ENCODE data around the gene TRIM7. TPM values are rescaled to one million over a fixed set of nuclear protein-coding genes. Genes with fewer than 3 reads are reported as not detected.
A peak's percentile ranks its signal among the peaks of the same experiment; 100 is the strongest.
"Not testable (repeated sequence)": the region's sequence is repeated elsewhere in the genome, so short reads cannot be mapped to it uniquely, and the experiment has no call there.

TRIM7 gene
- total RNA-seq, 2 experiments from 2014 or later: 1.1 to 3.0 TPM

DNA sequence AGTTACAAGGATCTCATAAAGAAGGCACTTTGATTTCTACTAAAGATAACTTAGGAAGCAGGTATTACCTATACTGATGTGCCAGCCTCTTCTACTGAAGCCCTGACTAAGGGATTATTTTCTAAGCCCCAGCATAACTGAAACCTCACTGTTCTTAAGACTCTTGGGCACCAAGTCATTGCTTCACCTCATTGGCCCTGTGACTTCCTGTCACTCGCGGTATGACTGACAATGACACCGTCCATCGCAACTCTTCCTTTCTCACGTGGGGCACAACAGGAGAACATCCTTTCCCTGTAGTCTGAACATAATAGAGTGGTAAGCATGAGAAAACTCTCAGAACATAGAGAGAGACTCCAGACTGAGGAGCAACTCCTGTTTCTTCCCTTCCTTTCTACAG, 51.2 kb downstream of the TRIM7 start:
- DNase-seq (peak; percentile 59), ATAC-seq (peak; percentile 93)
- Mint-ChIP-seq H3K4me1 (ENCODE audit: low read depth) (peaks cover 6% of the 10 kb centered on the region), H3K4me3 (no peak overlapping the region), H3K27me3 (peaks cover 15% of the 10 kb centered on the region), H3K27ac (peak overlapping the region; percentile 31), H3K36me3 (ENCODE audit: low read depth) (no peaks in the 10 kb centered on the region), H3K9me3 (peaks cover 4% of the 10 kb centered on the region)
- intact Hi-C loops (cut with micrococcal nuclease): no loop called here
- TF ChIP-seq, protein P1, sequence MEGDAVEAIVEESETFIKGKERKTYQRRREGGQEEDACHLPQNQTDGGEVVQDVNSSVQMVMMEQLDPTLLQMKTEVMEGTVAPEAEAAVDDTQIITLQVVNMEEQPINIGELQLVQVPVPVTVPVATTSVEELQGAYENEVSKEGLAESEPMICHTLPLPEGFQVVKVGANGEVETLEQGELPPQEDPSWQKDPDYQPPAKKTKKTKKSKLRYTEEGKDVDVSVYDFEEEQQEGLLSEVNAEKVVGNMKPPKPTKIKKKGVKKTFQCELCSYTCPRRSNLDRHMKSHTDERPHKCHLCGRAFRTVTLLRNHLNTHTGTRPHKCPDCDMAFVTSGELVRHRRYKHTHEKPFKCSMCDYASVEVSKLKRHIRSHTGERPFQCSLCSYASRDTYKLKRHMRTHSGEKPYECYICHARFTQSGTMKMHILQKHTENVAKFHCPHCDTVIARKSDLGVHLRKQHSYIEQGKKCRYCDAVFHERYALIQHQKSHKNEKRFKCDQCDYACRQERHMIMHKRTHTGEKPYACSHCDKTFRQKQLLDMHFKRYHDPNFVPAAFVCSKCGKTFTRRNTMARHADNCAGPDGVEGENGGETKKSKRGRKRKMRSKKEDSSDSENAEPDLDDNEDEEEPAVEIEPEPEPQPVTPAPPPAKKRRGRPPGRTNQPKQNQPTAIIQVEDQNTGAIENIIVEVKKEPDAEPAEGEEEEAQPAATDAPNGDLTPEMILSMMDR (IDR thresholded peaks at IDR 0.05): no peak
- ChIA-PET POLR2A (no interaction called here), CTCF (no interaction called here)

- peaks cover 4% of the 10 kb centered on the region for H3K9me3 Mint-ChIP-seq
- H3K27ac Mint-ChIP-seq: no peak overlapping the region
- no peaks in the 10 kb centered on the region for H3K36me3 Mint-ChIP-seq (ENCODE audit: low read depth)
- TF ChIP-seq, protein P1 (IDR thresholded peaks at IDR 0.05): no peak
- CTCF ChIA-PET: no interaction called here
- H3K4me1 Mint-ChIP-seq (ENCODE audit: low read depth): peaks cover 6% of the 10 kb centered on the region
- POLR2A ChIA-PET: interaction anchor here (0.7 kb wide), 1 partner anchor 113 kb away, joined by 3 read pairs; no protein-coding TSS in a partner anchor
- intact Hi-C loops (cut with micrococcal nuclease): no loop called here
- DNase-seq (no peak), ATAC-seq (no peak)
- H3K27me3 Mint-ChIP-seq: peaks cover 24% of the 10 kb centered on the region
- no peak overlapping the region for H3K4me3 Mint-ChIP-seq
These were observed 52.6 kb downstream of the TRIM7 start for GRCh38 chr5:181152406-181152805.

DNA sequence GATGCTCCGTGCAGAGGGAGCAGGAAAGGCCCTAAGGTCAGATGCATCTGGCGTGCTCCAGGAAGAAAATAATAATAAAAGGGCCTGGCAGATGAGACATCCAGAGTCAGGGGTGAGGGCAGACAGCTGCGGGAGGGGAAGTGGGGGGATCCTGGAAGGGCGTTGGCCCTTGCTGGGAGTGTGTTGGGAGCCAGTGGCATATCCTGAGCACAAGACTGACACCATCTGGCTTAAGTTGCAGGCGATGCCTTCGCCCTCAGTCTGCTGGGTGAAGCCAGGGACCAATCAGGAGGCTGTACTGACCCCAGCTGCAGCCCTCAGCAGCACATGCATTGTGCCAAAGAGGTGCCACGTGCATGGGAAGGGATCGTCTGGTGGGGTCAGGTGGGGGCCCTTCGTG, 53.9 kb downstream of the TRIM7 start:
- ATAC-seq (no peak), DNase-seq (no peak)
- H3K36me3 Mint-ChIP-seq (ENCODE audit: low read depth): no peaks in the 10 kb centered on the region
- ChIA-PET CTCF (no interaction called here), POLR2A (no interaction called here)
- H3K27me3 Mint-ChIP-seq: peaks cover 29% of the 10 kb centered on the region
- peaks cover 4% of the 10 kb centered on the region for H3K9me3 Mint-ChIP-seq
- H3K4me3 Mint-ChIP-seq: no peak overlapping the region
- intact Hi-C loops (cut with micrococcal nuclease): no loop called here
- H3K4me1 Mint-ChIP-seq (ENCODE audit: low read depth): peaks cover 6% of the 10 kb centered on the region
- TF ChIP-seq, protein P1 (IDR thresholded peaks at IDR 0.05): no peak
- H3K27ac Mint-ChIP-seq: no peak overlapping the region

- Mint-ChIP-seq H3K4me1 (ENCODE audit: low read depth) (peaks cover 6% of the 10 kb centered on the region), H3K4me3 (no peak overlapping the region), H3K27me3 (peaks cover 31% of the 10 kb centered on the region), H3K9me3 (peaks cover 4% of the 10 kb centered on the region), H3K27ac (no peak overlapping the region), H3K36me3 (ENCODE audit: low read depth) (no peaks in the 10 kb centered on the region)
- no peak for ATAC-seq
- DNase-seq: no peak
- POLR2A ChIA-PET: interaction anchor here (0.6 kb wide), 1 partner anchor 86 kb away, joined by 4 read pairs; no protein-coding TSS in a partner anchor
- intact Hi-C loops (cut with micrococcal nuclease): no loop called here
- TF ChIP-seq, protein P1 (IDR thresholded peaks at IDR 0.05): no peak
- CTCF ChIA-PET: no interaction called here
These were observed 54.9 kb downstream of the TRIM7 start for GRCh38 chr5:181149806-181150733.

DNA sequence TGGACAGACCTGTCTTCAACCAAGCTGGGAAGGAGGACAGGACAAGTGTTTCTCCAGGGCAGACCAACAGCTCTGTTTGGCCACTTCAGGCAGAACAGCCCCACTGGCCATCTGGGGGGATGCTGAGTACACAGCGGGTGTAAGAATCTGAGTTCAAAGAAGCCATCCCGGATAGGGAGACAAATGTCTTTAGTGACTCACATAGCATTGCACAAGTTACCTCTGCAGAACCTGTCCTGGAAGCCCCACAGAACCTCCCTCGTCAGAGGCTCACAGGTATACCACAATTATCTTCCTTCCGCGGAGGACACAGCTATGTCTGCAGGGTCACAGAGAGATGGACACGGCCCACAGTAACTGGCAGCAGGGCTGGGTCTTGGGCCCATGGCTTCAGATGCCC, 55.6 kb downstream of the TRIM7 start:
- no peak for DNase-seq
- Mint-ChIP-seq H3K36me3 (ENCODE audit: low read depth) (no peaks in the 10 kb centered on the region), H3K4me1 (ENCODE audit: low read depth) (peaks cover 6% of the 10 kb centered on the region), H3K27me3 (peaks cover 34% of the 10 kb centered on the region), H3K27ac (no peak overlapping the region), H3K4me3 (no peak overlapping the region), H3K9me3 (peaks cover 4% of the 10 kb centered on the region)
- TF ChIP-seq, protein P1 (IDR thresholded peaks at IDR 0.05): no peak
- ChIA-PET POLR2A (no interaction called here), CTCF (no interaction called here)
- intact Hi-C loops (cut with micrococcal nuclease): no loop called here
- ATAC-seq: no peak

DNA sequence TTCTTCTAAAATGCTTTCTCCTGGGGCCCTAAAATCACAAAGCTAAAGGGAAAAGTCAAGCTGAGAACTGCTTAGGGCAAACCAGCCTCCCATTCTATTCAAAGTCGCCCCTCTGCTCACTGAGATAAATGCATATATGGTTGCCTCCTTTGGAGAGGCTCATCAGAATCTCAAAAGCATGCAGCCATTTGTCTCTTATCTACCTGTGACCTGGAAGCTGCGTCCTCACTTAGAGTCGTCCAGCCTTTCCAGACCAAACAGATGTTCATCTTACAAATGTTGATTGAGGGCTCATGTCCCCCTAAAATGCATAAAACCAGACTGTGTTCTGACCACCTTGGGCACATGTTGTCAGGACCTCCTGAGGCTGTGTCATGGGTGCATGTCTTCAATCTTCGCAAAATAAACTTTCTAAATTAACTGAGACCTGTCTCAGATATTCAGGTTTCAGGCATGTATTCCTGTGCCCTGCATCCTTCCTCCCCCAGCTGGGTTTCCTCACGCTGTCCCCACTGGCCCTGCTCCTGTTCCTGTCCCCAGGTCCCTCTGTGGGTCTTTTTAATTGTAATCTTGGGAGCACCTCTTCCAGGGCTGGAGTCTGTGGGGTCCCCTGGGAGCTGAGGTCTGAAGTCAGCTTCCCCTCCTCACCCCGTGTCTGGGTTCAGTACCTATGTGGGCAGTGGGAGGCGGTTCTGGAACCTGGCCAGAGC, 57.9 kb downstream of the TRIM7 start, which contains the start of gene OR2V2:
Gene OR2V2 (plus strand): TSS at position 660 of the 710 bp plus-strand sequence. CDS start 7,357 bp downstream, outside the sequence.
- H3K4me3 Mint-ChIP-seq; H3K9me3 Mint-ChIP-seq; H3K27ac Mint-ChIP-seq; CTCF ChIA-PET; DNase-seq; ATAC-seq; POLR2A ChIA-PET; intact Hi-C loops (cut with micrococcal nuclease); H3K36me3 Mint-ChIP-seq (ENCODE audit: low read depth); H3K4me1 Mint-ChIP-seq (ENCODE audit: low read depth): not testable (repeated sequence)
- peaks cover 46% of the 10 kb centered on the region for H3K27me3 Mint-ChIP-seq

Data from activated CD8-positive, alpha-beta T cell treated with anti-CD3 and anti-CD28 coated beads for 36 hours (primary cell).